ENCODE results near the gene C11orf98. TPM values are rescaled to one million over a fixed set of nuclear protein-coding genes. Genes with fewer than 3 reads are reported as not detected.

The C11orf98 gene
- total RNA-seq, 2 donors from 2014 or later, result 20.5 to 28.6 TPM

GRCh38 chr11:62645671-62645945 is 19.4 kb downstream of the C11orf98 start:
- H3K9me3 ChIP-seq, result no peaks in the 10 kb centered on the region
- no peak for TF ChIP-seq CTCF (IDR thresholded peaks at IDR 0.05)
- peak overlapping the region; percentile 91 to 94 for H3K27ac ChIP-seq
- peaks cover 3 to 23% of the 10 kb centered on the region in 2 donors for H3K4me1 ChIP-seq (ENCODE audit: control insufficient read depth in 1 of 2, low read depth in 2 of 2)
- no peak for DNase-seq (ENCODE audit: low spot score)
- H3K4me3 ChIP-seq, result peak overlapping the region; percentile 94
- no peaks in the 10 kb centered on the region for H3K27me3 ChIP-seq (replicated peaks; ENCODE audit: insufficient read depth)
- H3K36me3 ChIP-seq, result peaks cover 21% of the 10 kb centered on the region
- ATAC-seq (ENCODE audit: insufficient number of reproducible peaks, low FRiP score, low read depth), result no peak

- peaks cover 3 to 23% of the 10 kb centered on the region in 2 donors for H3K4me1 ChIP-seq (ENCODE audit: control insufficient read depth in 1 of 2, low read depth in 2 of 2)
- ATAC-seq (ENCODE audit: insufficient number of reproducible peaks, low FRiP score, low read depth), result no peak
- no peak overlapping the region for H3K4me3 ChIP-seq
- H3K9me3 ChIP-seq, result no peaks in the 10 kb centered on the region
- TF ChIP-seq CTCF (IDR thresholded peaks at IDR 0.05), result no peak
- H3K27me3 ChIP-seq (replicated peaks; ENCODE audit: insufficient read depth), result no peaks in the 10 kb centered on the region
- no peak overlapping the region for H3K27ac ChIP-seq
- no peak for DNase-seq (ENCODE audit: low spot score)
- H3K36me3 ChIP-seq, result peaks cover 18% of the 10 kb centered on the region
Observed at GRCh38 chr11:62644220-62644619, 20.8 kb downstream of the C11orf98 start.

DNA sequence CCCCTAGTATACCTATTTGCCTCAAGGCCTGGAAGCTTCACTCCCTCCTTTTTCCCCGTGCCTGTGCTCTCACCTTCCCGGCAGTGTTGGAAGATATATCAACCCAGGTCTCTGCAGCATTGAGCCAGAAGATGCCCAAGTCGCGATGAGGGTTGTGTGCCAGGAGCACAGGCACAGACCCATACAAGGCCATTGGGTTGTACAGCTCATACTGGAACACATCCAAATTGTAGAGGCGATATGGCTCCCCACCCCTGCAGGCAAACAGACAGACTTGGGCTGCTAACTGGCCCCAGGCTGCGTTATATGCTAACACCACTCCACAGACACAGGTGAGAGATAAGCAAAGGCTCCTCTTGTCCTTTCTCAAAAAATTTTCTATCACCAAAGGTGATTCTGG is 32.5 kb downstream of the C11orf98 start:
- DNase-seq (ENCODE audit: low spot score) (no peak), ATAC-seq (ENCODE audit: insufficient number of reproducible peaks, low FRiP score, low read depth) (no peak)
- Histone ChIP-seq H3K27ac (no peak overlapping the region), H3K27me3 (replicated peaks; ENCODE audit: insufficient read depth) (no peaks in the 10 kb centered on the region), H3K4me3 (no peak overlapping the region), H3K9me3 (no peaks in the 10 kb centered on the region), H3K36me3 (peaks cover 84% of the 10 kb centered on the region), H3K4me1 (ENCODE audit: control insufficient read depth in 1 of 2, low read depth in 2 of 2) (no peaks in the 10 kb centered on the region)
- TF ChIP-seq CTCF (IDR thresholded peaks at IDR 0.05), result no peak

DNA sequence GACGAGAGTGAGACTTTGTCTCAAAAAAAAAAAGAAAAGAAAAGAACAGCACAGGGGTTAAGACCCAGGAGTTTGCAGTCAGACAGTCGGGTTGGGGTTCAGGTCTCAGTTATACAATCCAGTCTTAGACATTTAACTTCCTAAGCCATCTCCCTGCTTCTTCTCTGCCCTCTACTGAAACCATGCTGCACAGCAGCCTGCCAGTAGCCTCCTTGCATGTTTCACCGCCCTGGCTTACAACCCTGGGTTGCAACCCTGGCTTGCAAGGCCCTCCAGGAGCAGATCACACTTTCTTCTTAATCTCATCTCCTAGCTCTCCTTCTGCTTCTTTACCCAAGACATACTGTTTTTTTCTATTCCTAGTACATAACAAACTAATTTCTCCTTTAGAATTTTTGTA is 37.3 kb downstream of the C11orf98 start:
- no peaks in the 10 kb centered on the region for H3K9me3 ChIP-seq
- no peaks in the 10 kb centered on the region for H3K27me3 ChIP-seq (replicated peaks; ENCODE audit: insufficient read depth)
- no peak overlapping the region for H3K4me3 ChIP-seq
- ATAC-seq (ENCODE audit: insufficient number of reproducible peaks, low FRiP score, low read depth) (no peak), DNase-seq (ENCODE audit: low spot score) (no peak)
- TF ChIP-seq CTCF (IDR thresholded peaks at IDR 0.05), result no peak
- peaks cover 0 to under 1% of the 10 kb centered on the region in 2 donors for H3K4me1 ChIP-seq (ENCODE audit: control insufficient read depth in 1 of 2, low read depth in 2 of 2)
- peaks cover 66% of the 10 kb centered on the region for H3K36me3 ChIP-seq
- no peak overlapping the region for H3K27ac ChIP-seq

- no peak for DNase-seq (ENCODE audit: low spot score)
- H3K4me3 ChIP-seq, result peak overlapping the region; percentile 89
- peak overlapping the region; percentile 83 to 97 for H3K27ac ChIP-seq
- H3K36me3 ChIP-seq, result peaks cover 19% of the 10 kb centered on the region
- no peak for TF ChIP-seq CTCF (IDR thresholded peaks at IDR 0.05)
- H3K27me3 ChIP-seq (replicated peaks; ENCODE audit: insufficient read depth), result no peaks in the 10 kb centered on the region
- no peak for ATAC-seq (ENCODE audit: insufficient number of reproducible peaks, low FRiP score, low read depth)
- no peaks in the 10 kb centered on the region for H3K9me3 ChIP-seq
- H3K4me1 ChIP-seq (ENCODE audit: control insufficient read depth in 1 of 2, low read depth in 2 of 2), result peaks cover 7 to 22% of the 10 kb centered on the region in 2 donors
Observed at GRCh38 chr11:62622476-62623089, 42.4 kb downstream of the C11orf98 start.

Measured in thoracic aorta (tissue), 2 donors.